Mucosa of gallbladder (tissue), 1 donor: Measurements from ENCODE around the gene CDK14. TPM values are rescaled to one million over a fixed set of nuclear protein-coding genes. Genes with fewer than 3 reads are reported as not detected.
"Not testable (repeated sequence)": the region's sequence is repeated elsewhere in the genome, so short reads cannot be mapped to it uniquely, and the experiment has no call there.

Experiments
- DNase-seq: peaks from one replicate; pipeline ENCODE4 v3.0.0-alpha.2; 2020; ENCODE audit warnings: low spot score
- total RNA-seq: library from RNA; stranded (reverse); gene quantifications from one replicate; pipeline ENCODE4 v1.2.1, GENCODE V29; 2021
- donor health status: DM: no; HTN: no; CAD: no.

CDK14 gene
- total RNA-seq, 1 donor from 2014 or later: 70.3 TPM

- no peak for DNase-seq
These were observed 296.1 kb downstream of the CDK14 start for GRCh38 chr7:90892213-90892612.

GRCh38 chr7:90894122-90894521, 298.0 kb downstream of the CDK14 start:
- no peak for DNase-seq

GRCh38 chr7:90896458-90896857, 300.3 kb downstream of the CDK14 start:
- DNase-seq: no peak

- DNase-seq: no peak
These were observed 301.9 kb downstream of the CDK14 start for GRCh38 chr7:90897961-90898469.

- no peak for DNase-seq
These were observed 304.7 kb downstream of the CDK14 start for GRCh38 chr7:90900628-90901356.

- no peak for DNase-seq
These were observed 307.7 kb downstream of the CDK14 start for GRCh38 chr7:90903841-90904240.

GRCh38 chr7:90910136-90910535, 314.0 kb downstream of the CDK14 start:
- no peak for DNase-seq

GRCh38 chr7:90916319-90916718, 320.2 kb downstream of the CDK14 start:
- DNase-seq: no peak

GRCh38 chr7:90917539-90917938, 321.4 kb downstream of the CDK14 start:
- DNase-seq: no peak

GRCh38 chr7:90918303-90918702, 322.2 kb downstream of the CDK14 start:
- no peak for DNase-seq

GRCh38 chr7:90919816-90920215, 323.7 kb downstream of the CDK14 start:
- no peak for DNase-seq

GRCh38 chr7:90920336-90920735, 324.2 kb downstream of the CDK14 start:
- no peak for DNase-seq

- no peak for DNase-seq
These were observed 327.4 kb downstream of the CDK14 start for GRCh38 chr7:90923541-90923997.

GRCh38 chr7:90928700-90929424, 332.7 kb downstream of the CDK14 start:
- DNase-seq: not testable (repeated sequence)

GRCh38 chr7:90931986-90932916, 336.1 kb downstream of the CDK14 start:
- DNase-seq: no peak

GRCh38 chr7:90933041-90933440, 336.9 kb downstream of the CDK14 start:
- no peak for DNase-seq

- no peak for DNase-seq
These were observed 337.9 kb downstream of the CDK14 start for GRCh38 chr7:90933984-90934383.

- no peak for DNase-seq
These were observed 342.2 kb downstream of the CDK14 start for GRCh38 chr7:90938371-90938770.

GRCh38 chr7:90939666-90940065, 343.5 kb downstream of the CDK14 start:
- no peak for DNase-seq

- no peak for DNase-seq
These were observed 347.9 kb downstream of the CDK14 start for GRCh38 chr7:90944021-90944420.

- DNase-seq: peak; percentile 32
These were observed 349.1 kb downstream of the CDK14 start for GRCh38 chr7:90945104-90945787.
